ENCODE measurements around the gene RPA4. TPM values are rescaled to one million over a fixed set of nuclear protein-coding genes. Genes with fewer than 3 reads are reported as not detected.

The RPA4 gene
- total RNA-seq, 1 donor from 2014 or later: 0.82 TPM

Other genes with a start within 250 kb of the RPA4 start
- gene DIAPH2, start 199.1 kb upstream of the RPA4 start, total RNA-seq: 11.0 TPM

All from frontal cortex (tissue), 1 donor.